Inferior parietal cortex (tissue), 1 donor: ENCODE measurements around the gene TBC1D25.
"Not testable (repeated sequence)": the region's sequence is repeated elsewhere in the genome, so short reads cannot be mapped to it uniquely, and the experiment has no call there.

Experiments used
- DNase-seq: peaks from one replicate; pipeline ENCODE4 v3.0.0-alpha.2; 2016; ENCODE audit errors: extremely low spot score

Gene TBC1D25

DNA sequence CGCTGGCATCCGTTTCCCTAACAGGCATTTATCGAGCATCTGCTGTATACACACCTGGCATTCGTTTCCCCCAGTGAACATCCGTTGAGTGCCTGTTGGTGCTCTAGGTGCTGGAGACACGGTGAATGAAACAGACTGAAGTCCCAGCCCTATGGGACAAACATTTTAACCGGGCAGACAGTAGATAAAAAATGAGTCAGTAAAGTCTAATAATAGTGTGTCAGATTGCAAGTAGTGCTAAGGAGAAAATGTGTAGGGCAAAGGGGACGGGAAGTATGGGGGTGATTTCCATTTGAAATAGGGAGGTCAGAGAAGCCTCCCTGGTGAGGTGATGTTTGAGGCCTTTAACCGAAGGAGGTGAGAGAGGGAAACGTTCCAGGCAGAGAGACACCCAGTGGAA lies 23.2 kb upstream of the TBC1D25 start:
- no peak for DNase-seq

DNA sequence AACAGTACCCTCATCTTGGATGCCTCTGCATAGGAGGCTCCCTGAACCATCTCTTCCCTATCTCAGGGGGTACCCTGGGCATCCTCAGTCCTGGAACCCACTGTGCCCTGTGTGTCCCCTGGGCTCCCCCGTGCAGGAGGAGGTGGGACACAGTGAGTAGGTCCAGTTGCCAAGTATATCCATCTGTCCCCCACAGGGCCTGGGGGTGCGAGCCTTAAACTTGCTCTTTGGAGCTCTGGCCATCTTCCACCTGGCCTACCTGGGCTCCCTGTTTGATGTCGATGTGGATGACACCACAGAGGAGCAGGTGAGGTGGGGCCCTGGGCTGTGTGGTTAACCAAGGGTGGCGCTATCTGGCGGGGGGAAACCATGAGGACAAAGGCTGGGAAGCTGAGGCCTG lies 22.5 kb upstream of the TBC1D25 start:
- DNase-seq: no peak

DNA sequence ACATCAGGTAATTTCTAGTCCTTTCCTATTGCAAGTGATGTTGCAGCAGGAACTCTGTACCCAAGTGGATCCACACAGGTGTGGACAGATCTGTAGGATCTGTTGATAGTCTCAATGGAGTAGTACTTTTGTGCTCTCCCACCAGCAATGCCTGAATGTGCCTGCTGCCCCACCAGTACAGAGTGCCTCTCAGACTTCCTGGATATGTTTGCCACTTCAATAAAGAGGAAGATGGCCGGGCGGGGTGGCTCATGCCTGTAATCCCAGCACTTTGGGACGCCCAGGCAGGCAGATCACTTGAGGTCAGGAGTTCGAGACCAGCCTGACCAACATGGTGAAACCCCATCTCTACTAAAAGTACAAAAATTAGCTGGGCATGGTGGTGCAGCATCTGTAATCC lies 20.0 kb upstream of the TBC1D25 start:
- not testable (repeated sequence) for DNase-seq

DNA sequence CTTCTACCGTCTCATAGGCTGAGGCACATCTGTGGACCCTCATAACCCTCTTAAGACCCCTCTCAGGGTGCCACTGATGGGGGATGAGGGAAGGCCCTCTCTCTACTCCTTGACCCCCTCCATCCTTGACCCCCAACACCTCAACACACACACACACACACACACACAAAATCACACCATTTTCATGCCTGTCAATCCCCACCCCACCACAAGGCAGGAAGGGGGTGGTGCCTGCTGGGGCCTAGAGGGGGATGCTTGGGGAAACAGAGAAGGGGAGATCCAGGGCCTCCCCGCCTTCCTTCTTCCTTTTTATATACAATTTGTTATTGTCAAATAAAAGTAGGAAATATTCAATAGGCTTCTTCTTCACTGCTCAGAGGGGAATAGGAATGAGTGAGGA lies 19.1 kb upstream of the TBC1D25 start:
- no peak for DNase-seq

DNA sequence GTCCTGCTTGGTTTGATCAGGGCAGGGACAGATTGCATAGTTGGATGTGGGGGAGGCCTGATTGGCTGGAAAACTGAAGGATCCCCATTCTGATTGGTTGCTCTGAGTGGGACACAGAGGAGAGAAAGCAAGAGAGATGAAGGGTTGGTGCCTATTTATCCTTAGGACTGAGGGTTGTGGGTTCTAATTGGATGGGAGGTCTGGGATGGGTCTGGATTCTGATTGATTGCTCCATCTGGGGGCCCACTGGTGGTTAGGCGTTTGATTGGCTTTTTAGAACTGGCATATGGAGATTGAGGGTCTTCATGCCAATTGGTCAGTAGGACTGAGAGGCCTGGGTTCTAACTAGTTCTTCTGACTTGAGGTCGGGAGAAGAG lies 18.6 kb upstream of the TBC1D25 start:
- DNase-seq: peak; percentile 10

DNA sequence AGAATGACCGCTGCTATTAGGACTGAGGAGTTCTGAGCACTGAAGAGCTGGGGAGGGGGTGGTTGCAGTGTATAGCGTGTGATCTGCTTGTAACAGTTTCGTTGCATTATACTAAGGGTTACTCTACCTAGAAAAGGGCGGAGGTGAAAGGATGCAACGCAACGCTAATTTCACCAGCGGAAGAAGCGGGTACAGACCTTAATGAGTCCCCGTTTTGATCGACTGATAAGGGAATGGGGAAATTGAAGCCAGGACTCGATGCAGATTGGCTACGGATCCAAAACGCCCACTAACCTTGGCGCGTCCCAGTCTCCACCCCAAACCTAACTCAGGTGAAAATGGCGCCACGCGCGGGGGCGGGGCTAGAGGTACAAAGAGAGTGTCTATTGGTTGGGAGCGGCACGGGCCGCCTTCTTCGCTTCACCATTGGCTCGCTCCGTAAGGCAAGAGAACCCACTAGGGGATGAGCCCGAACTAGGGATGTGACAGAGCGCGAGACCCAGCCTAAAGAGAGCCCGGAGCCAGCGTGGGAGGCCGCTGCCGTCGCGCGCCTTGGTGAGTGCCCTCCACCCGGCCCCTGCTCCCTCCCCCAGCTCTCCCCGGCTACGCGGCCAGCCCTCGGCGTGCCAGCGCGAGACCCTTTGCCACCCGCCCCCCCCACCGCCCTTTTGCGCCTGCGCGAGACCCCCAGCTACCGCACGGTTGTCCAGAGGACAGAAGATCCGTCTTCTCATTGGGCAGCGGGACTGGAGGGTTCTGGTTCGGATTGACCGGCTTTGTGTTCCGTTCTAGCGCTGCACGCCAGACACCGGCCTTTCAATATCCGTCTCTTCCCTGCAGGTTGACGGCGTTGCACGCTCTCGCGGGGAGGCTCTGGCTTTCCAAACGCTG lies 17.9 kb upstream of the TBC1D25 start, which contains the start of gene EBP:
Gene EBP (plus strand): TSS at position 456 of the 891 bp plus-strand sequence. CDS start 1,964 bp downstream, outside the sequence.
- peak; percentile 87 for DNase-seq

DNA sequence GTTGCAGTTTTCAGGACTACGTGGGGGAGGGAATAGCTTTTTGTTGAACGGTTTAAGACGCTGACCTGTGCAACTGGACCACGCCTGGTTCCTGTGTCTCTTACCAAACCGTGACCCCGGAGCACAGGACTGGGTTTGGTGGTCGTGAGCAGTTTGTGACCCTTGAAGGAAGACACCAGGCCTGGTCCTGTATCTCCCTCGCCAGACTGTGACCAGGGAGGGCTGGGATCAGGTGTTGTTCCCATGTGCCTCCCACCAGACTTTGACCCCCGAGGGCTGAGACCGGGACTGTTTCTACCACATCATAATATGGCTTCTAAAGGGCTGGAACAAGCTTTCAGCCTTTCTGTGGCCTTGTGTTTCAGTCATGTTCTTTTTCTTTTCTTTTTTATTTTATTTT lies 17.2 kb upstream of the TBC1D25 start:
- no peak for DNase-seq

DNA sequence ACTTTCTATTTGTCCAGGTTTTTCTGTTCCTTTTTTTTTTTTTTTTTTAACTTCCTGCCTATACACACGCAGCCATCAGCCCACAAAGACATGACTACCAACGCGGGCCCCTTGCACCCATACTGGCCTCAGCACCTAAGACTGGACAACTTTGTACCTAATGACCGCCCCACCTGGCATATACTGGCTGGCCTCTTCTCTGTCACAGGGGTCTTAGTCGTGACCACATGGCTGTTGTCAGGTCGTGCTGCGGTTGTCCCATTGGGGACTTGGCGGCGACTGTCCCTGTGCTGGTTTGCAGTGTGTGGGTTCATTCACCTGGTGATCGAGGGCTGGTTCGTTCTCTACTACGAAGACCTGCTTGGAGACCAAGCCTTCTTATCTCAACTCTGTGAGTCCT lies 15.8 kb upstream of the TBC1D25 start:
- no peak for DNase-seq

DNA sequence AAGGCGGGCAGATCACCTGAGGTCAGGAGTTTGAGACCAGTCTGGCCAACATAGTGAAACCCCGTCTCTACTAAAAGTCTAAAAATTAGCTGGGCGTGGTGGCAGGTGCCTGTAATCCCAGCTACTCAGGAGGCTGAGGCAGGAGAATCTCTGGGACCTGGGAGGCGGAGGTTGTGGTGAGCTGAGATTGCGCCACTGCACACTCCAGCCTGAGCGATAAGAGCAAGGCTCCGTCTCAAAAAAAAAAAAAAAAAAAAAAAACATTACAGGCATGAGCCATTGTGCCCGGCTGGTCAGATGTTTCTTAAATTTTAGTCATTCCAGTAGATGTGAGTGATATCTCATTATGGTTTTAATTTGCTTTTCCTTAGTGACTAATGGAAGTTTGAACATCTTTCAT lies 13.7 kb upstream of the TBC1D25 start:
- DNase-seq: not testable (repeated sequence)

DNA sequence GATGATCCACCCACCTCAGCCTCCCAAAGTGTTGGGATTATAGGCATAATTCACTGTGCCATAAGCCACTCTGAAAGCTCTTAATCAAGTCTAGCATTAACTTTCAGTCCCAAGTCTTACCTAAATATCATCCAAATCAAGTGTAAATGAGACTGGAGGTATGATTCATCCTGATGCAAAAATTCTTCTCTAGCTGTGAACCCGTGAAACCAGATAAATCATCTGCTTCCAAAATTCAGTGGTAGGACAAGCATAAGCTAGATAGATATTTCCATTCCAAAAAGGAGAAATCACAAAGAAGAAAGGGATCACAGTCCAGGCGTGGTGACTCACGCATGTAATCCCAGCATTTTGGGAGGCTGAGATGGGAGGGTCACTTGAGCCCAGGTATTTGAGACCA lies 8.8 kb upstream of the TBC1D25 start:
- no peak for DNase-seq

DNA sequence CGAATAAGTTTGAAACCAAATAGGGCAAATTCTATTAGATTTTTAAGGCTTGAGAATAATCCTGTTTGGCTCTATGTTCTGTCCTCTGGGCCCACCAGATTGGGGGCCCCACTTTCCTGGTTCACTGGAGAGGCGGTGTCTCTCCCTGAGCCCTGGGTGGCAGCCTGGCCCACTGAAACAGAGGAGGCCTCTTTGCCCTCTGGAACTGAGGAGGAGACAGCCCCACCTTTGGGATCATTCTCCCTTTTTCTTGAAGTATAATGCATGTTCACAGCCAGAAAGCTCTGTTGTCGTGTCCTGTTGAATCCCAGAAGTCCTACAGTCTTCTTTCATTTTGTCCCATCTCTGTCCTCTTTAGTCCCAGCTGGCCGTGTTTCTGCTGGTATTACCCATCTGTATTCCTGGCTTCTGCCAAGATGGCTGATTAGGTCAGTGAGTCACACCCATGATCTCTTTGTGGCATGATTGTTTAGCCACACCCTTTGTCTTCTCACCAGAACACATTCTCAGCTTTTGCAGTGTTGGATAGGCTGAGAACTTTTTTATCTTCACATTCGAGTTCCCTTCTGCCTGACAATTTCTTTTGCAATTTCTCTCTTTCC lies 8.1 kb upstream of the TBC1D25 start:
- no peak for DNase-seq

DNA sequence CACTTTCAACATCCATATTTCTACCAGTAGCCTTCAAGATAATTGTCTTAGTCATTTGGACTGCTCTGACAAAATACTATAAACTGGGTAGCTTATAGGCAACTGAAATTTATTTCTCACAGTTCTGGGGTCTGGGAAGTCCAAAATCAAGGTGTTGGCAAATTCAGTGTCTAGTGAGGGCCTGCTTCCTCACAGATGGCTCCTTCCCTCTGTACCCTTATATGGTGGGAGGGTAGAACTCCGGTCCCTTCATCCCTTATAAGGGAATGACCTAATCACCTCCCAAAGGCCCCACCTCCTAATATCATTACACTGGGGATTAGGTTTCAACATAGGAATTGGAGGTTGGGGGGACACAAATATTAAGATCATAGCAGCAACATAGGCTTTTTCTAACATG lies 7.4 kb upstream of the TBC1D25 start:
- no peak for DNase-seq

DNA sequence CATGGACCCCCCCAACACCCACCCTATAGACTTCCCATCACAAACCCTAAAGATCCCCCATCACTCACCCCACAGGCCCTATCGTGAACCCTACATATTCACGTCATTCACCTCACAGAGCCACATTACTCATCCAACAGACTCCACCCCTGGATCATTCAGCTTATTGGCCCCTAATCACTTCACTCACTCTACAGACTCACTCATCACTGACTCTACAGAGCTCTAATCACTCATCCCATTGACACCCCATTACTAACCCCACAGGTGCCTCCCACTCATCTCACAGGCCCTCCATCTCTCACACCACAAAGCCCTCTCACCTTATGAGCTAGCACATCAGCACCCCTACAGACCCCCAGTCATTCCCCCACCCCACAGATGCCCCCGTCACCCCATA lies 6.3 kb upstream of the TBC1D25 start:
- no peak for DNase-seq

DNA sequence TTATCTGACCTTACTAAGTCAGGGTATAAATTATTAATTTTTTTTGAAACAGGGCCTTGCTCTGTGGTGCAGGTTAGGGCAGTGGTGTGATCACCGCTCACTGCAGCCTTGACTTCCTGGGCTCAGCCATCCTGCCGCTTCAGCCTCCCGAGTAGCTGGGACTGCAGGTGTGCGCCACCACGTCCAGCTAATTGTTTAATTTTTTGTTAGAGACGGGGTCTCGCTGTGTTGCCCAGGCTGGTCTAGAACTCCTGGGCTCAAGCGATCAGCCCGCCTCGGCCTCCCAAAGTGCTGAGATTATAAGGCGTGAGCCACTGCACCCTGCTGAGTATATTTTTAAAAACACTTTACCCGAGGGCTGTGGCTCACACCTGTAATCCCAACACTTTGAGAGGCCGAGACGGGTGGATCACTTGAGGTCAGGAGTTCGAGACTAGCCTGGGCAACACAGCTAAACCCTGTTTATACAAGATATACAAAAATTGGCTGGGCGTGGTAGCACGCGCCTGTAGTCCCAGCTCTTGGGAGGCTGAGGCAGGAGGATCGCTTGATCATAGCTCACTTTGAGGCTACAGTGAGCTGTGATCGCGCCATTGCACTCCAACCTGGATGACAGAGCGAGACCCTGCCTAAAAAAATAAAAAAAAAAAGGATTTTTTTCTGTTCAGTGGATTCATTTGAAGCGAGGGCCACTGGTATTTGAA lies 721 bp upstream of the TBC1D25 start:
- DNase-seq: no peak

DNA sequence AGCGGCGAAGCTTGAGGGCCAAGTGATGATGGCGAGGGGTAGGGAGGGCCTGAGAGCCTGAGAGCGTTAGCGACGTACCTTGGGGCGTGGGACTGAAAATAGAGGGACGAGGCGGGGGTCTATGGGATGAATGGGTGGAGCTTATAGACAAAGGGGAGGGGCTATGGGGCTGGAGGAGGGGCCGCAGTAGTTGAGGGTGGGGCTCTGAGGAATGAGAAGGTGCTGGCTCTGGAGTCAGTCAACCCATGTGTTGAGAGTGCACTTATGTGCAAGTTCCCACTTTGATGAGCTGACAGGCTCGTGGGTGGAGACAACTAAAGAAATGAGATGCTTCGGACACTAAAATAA lies 488 bp downstream of the TBC1D25 start:
- DNase-seq: no peak

DNA sequence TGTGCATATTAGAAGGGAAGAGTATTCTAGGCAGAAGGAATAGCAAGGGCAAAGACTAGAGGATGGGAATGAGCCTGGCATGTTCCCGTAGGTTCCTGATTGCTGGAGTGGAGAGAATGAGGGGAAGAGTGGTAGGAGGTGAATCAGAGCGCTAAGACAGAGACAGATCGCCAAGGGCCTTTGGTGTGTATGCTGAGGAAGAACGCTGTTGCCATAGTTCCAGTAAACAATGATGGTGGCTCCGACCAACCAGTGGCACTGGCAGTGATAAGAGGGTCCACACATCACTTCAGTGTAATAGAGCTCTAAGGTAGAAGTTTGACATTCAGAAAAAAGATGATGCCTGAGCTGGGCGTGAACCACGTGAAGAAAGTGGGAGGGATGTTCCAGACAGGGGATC lies 966 bp downstream of the TBC1D25 start:
- no peak for DNase-seq

DNA sequence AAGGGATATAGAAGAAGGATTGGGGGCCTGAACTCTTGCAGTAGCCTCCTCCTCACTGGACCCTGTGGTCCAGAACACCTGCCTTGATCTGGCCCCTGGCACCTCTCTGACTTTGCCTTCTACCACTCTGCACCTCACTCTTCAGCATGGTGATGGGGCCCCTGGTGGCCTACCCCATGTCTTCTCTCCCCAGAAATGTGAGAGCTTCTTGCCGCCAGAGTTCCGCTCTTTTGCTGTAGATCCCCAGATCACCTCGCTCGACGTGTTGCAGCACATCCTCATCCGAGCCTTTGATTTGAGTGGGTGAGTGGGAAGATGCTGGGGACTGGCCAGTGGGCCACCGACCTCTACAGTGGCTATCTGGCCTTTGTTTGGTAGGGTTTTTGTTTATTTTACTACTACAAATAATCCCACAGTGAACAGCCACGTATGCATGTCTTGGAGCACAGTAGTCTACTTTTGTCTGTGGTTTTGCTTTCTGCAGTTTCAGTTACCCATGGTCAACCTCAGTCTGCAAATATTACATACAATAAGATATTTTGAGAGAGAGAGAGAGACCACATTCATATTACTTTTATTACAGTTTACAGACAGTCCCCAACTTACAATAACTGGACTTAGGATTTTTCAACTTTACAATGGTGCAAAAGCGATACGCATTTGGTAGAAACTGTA lies 1.8 kb downstream of the TBC1D25 start:
- no peak for DNase-seq

DNA sequence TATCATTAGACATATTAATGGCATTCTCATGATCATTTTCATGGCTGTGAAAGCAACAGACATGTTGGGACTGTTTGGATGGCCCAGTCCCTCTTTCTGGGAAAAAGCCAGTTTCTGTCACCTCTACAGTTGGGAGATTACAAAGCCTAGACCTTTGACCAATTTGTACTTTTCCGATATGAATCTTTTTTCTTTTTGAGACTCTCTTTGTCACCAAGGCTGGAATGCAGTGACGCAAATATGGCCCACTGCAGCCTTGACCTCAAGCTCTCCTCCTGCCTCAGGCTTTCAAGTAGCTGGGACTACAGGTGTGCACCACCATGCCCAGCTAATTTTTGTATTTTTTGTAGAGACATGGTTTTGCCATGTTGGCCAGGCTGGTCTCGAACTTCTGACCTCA lies 9.4 kb downstream of the TBC1D25 start:
- no peak for DNase-seq

DNA sequence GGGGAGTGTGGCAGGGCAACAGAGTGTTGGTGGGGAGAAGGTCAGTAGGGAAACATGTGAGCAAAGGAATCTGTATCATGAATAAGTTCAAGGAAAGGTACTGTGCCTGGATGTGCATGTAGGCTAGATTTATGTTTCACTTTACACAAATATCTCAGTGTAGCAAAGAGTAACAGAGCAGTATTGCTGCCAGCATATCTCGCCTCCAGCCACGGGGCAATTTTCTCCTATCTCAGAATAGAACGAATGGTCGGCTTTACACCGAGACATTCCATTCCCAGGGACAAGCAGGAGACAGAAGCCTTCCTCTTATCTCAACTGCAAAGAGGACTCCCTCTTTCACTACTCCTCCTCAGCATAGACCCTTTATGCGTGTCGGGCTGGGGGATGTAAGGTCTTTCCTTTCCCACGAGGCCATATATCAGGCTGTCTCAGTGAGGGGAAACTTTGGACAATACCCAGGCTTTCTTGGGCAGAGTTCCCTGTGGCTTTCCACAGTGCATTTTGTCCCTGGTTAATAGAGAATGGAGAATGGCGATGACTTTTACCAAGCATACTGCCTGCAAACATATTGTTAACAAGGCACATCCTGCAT lies 16.3 kb downstream of the TBC1D25 start:
- not testable (repeated sequence) for DNase-seq

DNA sequence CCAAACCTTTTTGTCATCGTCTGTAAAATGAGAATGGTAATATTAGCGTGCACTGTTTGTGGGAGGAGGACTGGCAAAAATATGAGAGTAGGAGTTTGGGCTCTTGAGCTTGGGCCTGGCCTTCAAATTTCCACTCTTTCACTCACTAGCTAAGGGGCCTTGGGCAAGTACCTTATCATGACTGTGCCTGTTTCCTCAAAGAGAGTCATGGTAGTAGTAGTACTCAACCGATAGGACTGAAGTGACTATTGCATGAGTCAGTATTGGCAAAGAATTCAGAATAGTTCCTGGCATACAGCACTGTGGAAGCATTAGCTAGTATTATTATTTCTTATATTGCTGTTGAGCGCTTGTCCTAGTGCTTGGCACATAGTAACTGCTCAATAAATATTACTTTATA lies 18.8 kb downstream of the TBC1D25 start:
- DNase-seq: no peak

DNA sequence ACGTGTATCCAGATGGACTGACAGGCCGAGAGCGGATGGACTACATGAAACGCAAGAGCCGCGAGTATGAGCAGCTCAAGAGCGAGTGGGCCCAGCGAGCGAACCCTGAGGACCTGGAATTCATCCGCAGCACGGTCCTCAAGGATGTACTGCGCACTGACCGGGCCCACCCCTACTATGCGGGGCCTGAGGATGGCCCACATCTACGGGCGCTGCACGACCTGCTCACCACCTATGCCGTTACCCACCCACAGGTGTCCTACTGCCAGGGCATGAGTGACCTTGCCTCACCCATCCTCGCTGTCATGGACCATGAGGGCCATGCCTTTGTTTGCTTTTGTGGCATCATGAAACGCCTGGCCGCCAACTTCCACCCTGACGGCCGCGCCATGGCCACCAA lies 20.1 kb downstream of the TBC1D25 start:
- DNase-seq: no peak

DNA sequence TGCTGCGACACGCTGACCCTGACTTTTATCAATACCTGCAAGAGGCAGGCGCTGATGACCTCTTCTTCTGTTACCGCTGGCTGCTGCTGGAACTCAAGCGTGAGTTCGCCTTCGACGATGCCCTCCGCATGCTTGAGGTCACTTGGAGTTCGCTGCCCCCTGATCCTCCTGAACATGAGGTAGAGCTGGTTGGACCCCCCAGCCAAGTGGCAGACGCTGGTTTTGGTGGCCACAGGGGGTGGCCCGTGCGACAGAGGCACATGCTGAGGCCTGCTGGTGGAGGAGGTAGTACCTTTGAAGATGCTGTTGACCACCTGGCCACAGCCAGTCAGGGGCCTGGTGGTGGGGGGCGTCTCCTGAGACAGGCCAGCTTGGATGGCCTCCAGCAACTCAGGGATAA lies 20.5 kb downstream of the TBC1D25 start:
- DNase-seq: no peak
